Heart left ventricle (tissue), 16 donors: ENCODE data around the gene GRIP2. TPM values are rescaled to one million over a fixed set of nuclear protein-coding genes. Genes with fewer than 3 reads are reported as not detected.

ENCODE experiments used
- ATAC-seq, 4 donors: fragments of 200-7000 bp; cut with Tn5 transposase; one replicate each; pipeline ENCODE4 v1.9.1; 2020 to 2022; ENCODE audit warnings: moderate library complexity in 4 of 4, mild to moderate bottlenecking in 3 of 4, moderate number of reproducible peaks in 1 of 4
- DNase-seq, 5 donors: peaks; one replicate each; pipeline ENCODE4 v3.0.0-alpha.2; 2020
- H3K27ac ChIP-seq, 12 donors: fragments of 200-600 bp; sonication (generic) in 4 of 12; one replicate each; pipeline versions ENCODE4 v1.5.0 to v1.8.0; 2016 to 2022; ENCODE audit warnings: mild to moderate bottlenecking in 2 of 12
- H3K27me3 ChIP-seq, 9 donors: fragments of 200-600 bp; sonication (generic) in 2 of 9; one replicate each; pipeline versions ENCODE4 v1.5.1 to v1.8.0; 2016 to 2022; ENCODE audit warnings: mild to moderate bottlenecking in 3 of 9
- H3K36me3 ChIP-seq, 9 donors: fragments of 200-600 bp; sonication (generic) in 2 of 9; one replicate each; pipeline versions ENCODE4 v1.5.0 to v1.8.0; 2018 to 2022; ENCODE audit warnings: mild to moderate bottlenecking in 2 of 9
- H3K4me1 ChIP-seq, 12 donors: fragments of 200-600 bp; sonication (generic) in 4 of 12; one replicate each; pipeline versions ENCODE4 v1.5.0 to v1.8.0; 2016 to 2022; ENCODE audit warnings: mild to moderate bottlenecking in 3 of 12
- H3K4me3 ChIP-seq, 12 donors: fragments of 200-600 bp; sonication (generic) in 4 of 12; one replicate each; pipeline versions ENCODE4 v1.5.0 to v1.8.0; 2017 to 2022; ENCODE audit warnings: mild to moderate bottlenecking in 9 of 12, moderate library complexity in 4 of 12
- H3K9me3 ChIP-seq, 12 donors: fragments of 200-600 bp; sonication (generic) in 4 of 12; one replicate each; pipeline versions ENCODE4 v1.5.0 to v1.8.0; 2016 to 2022; ENCODE audit warnings: mild to moderate bottlenecking in 1 of 12
- CTCF ChIP-seq, 12 donors: fragments of 200-600 bp; sonication (generic) in 4 of 12; IDR thresholded peaks; one replicate each; pipeline versions ENCODE4 v1.5.0 to v1.8.0; 2018 to 2022; ENCODE audit warnings: antibody characterized with exemption in 12 of 12, mild to moderate bottlenecking in 5 of 12
- POLR2A ChIP-seq, 2 donors: fragments of 450-650 bp; IDR thresholded peaks; one replicate each; pipeline ENCODE4 v1.6.1; 2017; ENCODE audit warnings: antibody characterized with exemption in 2 of 2, mild to moderate bottlenecking in 2 of 2, moderate library complexity in 2 of 2
- WGBS, 4 donors: extraction: QIAGEN DNeasy Blood & Tissue Kit in 2 of 4; methylation state at CpG; one replicate each; pipeline versions ENCODE4 v1.1.5 to v1.1.7; 2013 to 2018; 5-methylcytosine and 5-hydroxymethylcytosine counted together
- intact Hi-C, 10 donors: fragments of 100-400 bp; cut with DNase I; formaldehyde crosslinking; loops; one replicate each; pipeline versions ENCODE4 v1.11.1 to v1.14.2; 2022
- polyA plus RNA-seq, 2 donors: library from polyadenylated mRNA; stranded (reverse); fragments of 200-250 nt; gene quantifications; one replicate each; pipeline ENCODE4 v1.2.3, GENCODE V29; 2013
- total RNA-seq, 9 donors: library from RNA; depleted of rRNA in 2 of 9; stranded (reverse); fragments of >200 nt in 2 of 9; fragmentation: NEBNext Ultra II Directional in 3 of 9; extraction: Animal tissue kit (Norgen Biotek cat#: 25700) in 3 of 9; gene quantifications; one replicate each; pipeline versions ENCODE4 v1.1.0 to v1.2.4, GENCODE V29; 2016 to 2023
- donor health status: ischemic (EF 13 %, LVEDD 7.1; RV severe dilation, severe dysfunction).
- donor health status: healthy with polysubstance abuse.
- donor health status: DM: no; HTN: yes; CAD: no.
- donor health status: DM: no; HTN: no; CAD: no.
- donor health status: ischemic (EF 25% LVEDD 6.9; RV normal size, moderate dysfunction).
- donor health status: ischemic (EF 25% LVEDD 5.7; RV mildly dilated, moderate dysfunction).
- donor health status: healthy.
- donor health status: DM: yes; HTN: yes; CAD: no.
- donor health status: ischemic (EF 35%, LVEDD 5.7; RV mildly dilated, moderate dysfunction).
- donor health status: nonischemic (EF 11% LVEDD 7.7; RV severe dilation, severe dysfunction).
- donor health status: DM: yes; HTN: yes; CAD: no.
- donor health status: PGD.
- donor health status: ischemic (EF 29% LVEDD 5.4; RV normal size, mild dysfunction).
- donor health status: nonischemic (EF 23%, LVEDD 6.1; RV moderate dilation, normal function).

Gene GRIP2
- total and polyA plus RNA-seq, 11 donors = 5.8 to 56.7 (median 28.7) TPM

GRCh38 chr3:14440168-14440518 is 100.0 kb downstream of the GRIP2 start:
- peaks cover 0 to 16% (median 9%) of the 10 kb centered on the region in 9 donors for H3K36me3 ChIP-seq
- 52 to 65% (median 60%) methylated on average over 3 of the region's 3 CpGs for WGBS, 4 donors
- H3K9me3 ChIP-seq = no peaks in the 10 kb centered on the region
- TF ChIP-seq POLR2A (IDR thresholded peaks at IDR 0.05) (no peak), CTCF (IDR thresholded peaks at IDR 0.05) (no peak)
- H3K4me1 ChIP-seq = peaks cover under 1 to 75% (median 57%) of the 10 kb centered on the region in 12 donors
- H3K27me3 ChIP-seq = peaks cover 0 to 10% (median 0%) of the 10 kb centered on the region in 9 donors
- H3K4me3 ChIP-seq = no peak overlapping the region
- ATAC-seq (no peak), DNase-seq (peak in 1 of 5 donors; percentile 23)
- peak overlapping the region in 6 of 12 donors; percentile 6 to 80 (median 38) for H3K27ac ChIP-seq
- intact Hi-C loops = loop anchor here in 1 of 10 donors (2.0 kb wide), 1 partner anchor 43 kb away; no protein-coding TSS in a partner anchor

GRCh38 chr3:14439501-14440167 is 100.5 kb downstream of the GRIP2 start:
- peak overlapping the region in 6 of 12 donors; percentile 6 to 80 (median 45) for H3K27ac ChIP-seq
- peak; percentile 25 to 45 (median 42) for ATAC-seq
- peak; percentile 84 to 89 (median 88) for DNase-seq
- intact Hi-C loops = loop anchor here in 2 of 10 donors (2.0 kb wide), 2 partner anchors 21 to 43 kb away; no protein-coding TSS in a partner anchor
- H3K4me3 ChIP-seq = peak overlapping the region in 1 of 12 donors; percentile 9
- WGBS, 4 donors = 21 to 37% (median 26%) methylated on average over 10 to 13 of the region's 13 CpGs
- peaks cover 5 to 80% (median 62%) of the 10 kb centered on the region in 12 donors for H3K4me1 ChIP-seq
- peaks cover 0 to 10% (median 0%) of the 10 kb centered on the region in 9 donors for H3K27me3 ChIP-seq
- TF ChIP-seq CTCF (IDR thresholded peaks at IDR 0.05) (no peak), POLR2A (IDR thresholded peaks at IDR 0.05) (no peak)
- no peaks in the 10 kb centered on the region for H3K9me3 ChIP-seq
- H3K36me3 ChIP-seq = peaks cover 0 to 16% (median 9%) of the 10 kb centered on the region in 9 donors

Other genes starting within 250 kb of the GRIP2 start
- gene SLC6A6, start 137.7 kb downstream of the GRIP2 start, total RNA-seq = 100 to 1,000 TPM in 1 of 9 donors, 10 to 100 TPM in 8; 17.5 to 101 (median 34.9) TPM
- gene SLC6A6, start 137.7 kb downstream of the GRIP2 start, polyA plus RNA-seq = 100 to 1,000 TPM in 1 of 2 donors, 1 to 10 TPM in 1; 9.1 to 121 TPM
- gene CCDC174, start 111.4 kb upstream of the GRIP2 start, total RNA-seq = 10 to 100 TPM in 7 of 9 donors, 1 to 10 TPM in 2; 8.7 to 16.1 (median 11.7) TPM
- gene CCDC174, start 111.4 kb upstream of the GRIP2 start, polyA plus RNA-seq = 10 to 100 TPM in 1 of 2 donors, 1 to 10 TPM in 1; 9.2 to 13.2 TPM
- gene C3orf20, start 134.8 kb upstream of the GRIP2 start, total RNA-seq = under 1 TPM in 2 of 9 donors, not detected in 7; 0.21 to 0.31 TPM
- not detected for gene C3orf20, start 134.8 kb upstream of the GRIP2 start, polyA plus RNA-seq